ENCODE data around the gene HSPA4L. TPM values are rescaled to one million over a fixed set of nuclear protein-coding genes. Genes with fewer than 3 reads are reported as not detected.
A peak's percentile ranks its signal among the peaks of the same experiment; 100 is the strongest.

Gene HSPA4L
- total RNA-seq, 1 donor from 2014 or later, result 4.4 TPM

GRCh38 chr4:127870281-127870680 lies 88.2 kb downstream of the HSPA4L start:
- DNase-seq, result no peak

GRCh38 chr4:127870688-127871087 lies 88.6 kb downstream of the HSPA4L start:
- DNase-seq, result peak; percentile 67

GRCh38 chr4:127875791-127876190 lies 93.7 kb downstream of the HSPA4L start:
- DNase-seq, result no peak

- DNase-seq, result peak; percentile 97
These were observed 98.8 kb downstream of the HSPA4L start, which contains the start of gene PLK4 for GRCh38 chr4:127880763-127881562. TSS of gene PLK4 (plus strand) at chr4:127880893. CDS start at chr4:127881135, 242 bp downstream.

- DNase-seq, result no peak
These were observed 99.4 kb downstream of the HSPA4L start for GRCh38 chr4:127881563-127881864.

- no peak for DNase-seq
These were observed 106.4 kb downstream of the HSPA4L start for GRCh38 chr4:127888559-127888958.

- no peak for DNase-seq
These were observed 107.8 kb downstream of the HSPA4L start for GRCh38 chr4:127889903-127890302.

Other genes with a start within 250 kb of the HSPA4L start
- 2.7 and 3.1 TPM in 2 replicates for gene INTU, start 149.4 kb upstream of the HSPA4L start, total RNA-seq
- gene SLC25A31, start 51.9 kb upstream of the HSPA4L start, total RNA-seq, result not detected in 2 replicates
- gene PLK4, start 98.6 kb downstream of the HSPA4L start, total RNA-seq, result 7.1 and 25.7 TPM in 2 replicates
- 16.8 and 20.1 TPM in 2 replicates for gene MFSD8, start 182.9 kb downstream of the HSPA4L start, total RNA-seq
- gene ABHD18, start 183.1 kb downstream of the HSPA4L start, total RNA-seq, result 10.7 and 12.6 TPM in 2 replicates